IMR-90 (cell line): ENCODE measurements around the gene ZNF521. TPM values are rescaled to one million over a fixed set of nuclear protein-coding genes. Genes with fewer than 3 reads are reported as not detected.

Experiments
- ATAC-seq: fragments of 200-7000 bp; cut with Tn5 transposase; 2 replicates; pipeline ENCODE4 v1.9.1; 2020; ENCODE audit warnings: low read depth, mild to moderate bottlenecking, moderate library complexity
- BruUV-seq: library from RNA; stranded (reverse); fragments of 400-500 nt; replicated peaks from 2 replicates; lab custom pipeline; 2021; lab: Mats Ljungman, UMichigan
- CTCF ChIA-PET: fragments of 300-600 bp; formaldehyde crosslinking; extraction: SDS; loops from one replicate; lab custom pipeline; 2021; ENCODE audit warnings: antibody characterized with exemption; lab: Yijun Ruan, JAX
- POLR2A ChIA-PET: fragments of 300-600 bp; sonication (Branson Sonifier 250); formaldehyde crosslinking; loops from one replicate; lab custom pipeline; 2022; ENCODE audit warnings: antibody characterized with exemption; ENCODE audit not compliant: unreplicated experiment; lab: Charles Lee
- DNase-seq: peaks from one replicate; pipeline ENCODE4 v3.0.0; 2013
- H2AFZ ChIP-seq: replicated peaks from 2 replicates; pipeline ENCODE3; 2013; ENCODE audit warnings: low read length, mild to moderate bottlenecking; ENCODE audit not compliant: poor library complexity
- H2AK5ac ChIP-seq: 2 replicates; pipeline ENCODE4 v1.6.1; 2013; ENCODE audit warnings: low read depth, low read length, inconsistent platforms
- H2AK9ac ChIP-seq: replicated peaks from 2 replicates; pipeline ENCODE3; 2013; ENCODE audit warnings: mild to moderate bottlenecking, low read depth, low read length, moderate library complexity; ENCODE audit not compliant: poor library complexity
- H2BK120ac ChIP-seq: 2 replicates; pipeline ENCODE4 v1.6.1; 2013; ENCODE audit warnings: low read depth, low read length, inconsistent platforms
- H2BK15ac ChIP-seq: 3 replicates; pipeline ENCODE4 v1.6.1; 2013; ENCODE audit warnings: low read depth, low read length, inconsistent platforms
- H2BK20ac ChIP-seq: 2 replicates; pipeline ENCODE4 v1.6.1; 2013; ENCODE audit warnings: low read depth, mild to moderate bottlenecking, inconsistent platforms, low read length, moderate library complexity
- H2BK5ac ChIP-seq: 2 replicates; pipeline ENCODE4 v1.6.1; 2013; ENCODE audit warnings: mild to moderate bottlenecking, low read depth, low read length, inconsistent platforms; ENCODE audit not compliant: poor library complexity, severe bottlenecking
- H3K14ac ChIP-seq: replicated peaks from 2 replicates; pipeline ENCODE4 v1.6.1; 2013; ENCODE audit warnings: low read depth, low read length, inconsistent platforms
- H3K18ac ChIP-seq: 2 replicates; pipeline ENCODE4 v1.6.1; 2013; ENCODE audit warnings: low read depth, low read length, control low read depth
- H3K23ac ChIP-seq: 2 replicates; pipeline ENCODE4 v1.6.1; 2013; ENCODE audit warnings: low read depth, low read length, inconsistent platforms
- H3K27ac ChIP-seq: 2 replicates; pipeline ENCODE4 v1.5.1; 2013; ENCODE audit warnings: mild to moderate bottlenecking, control low read depth, low read length; ENCODE audit not compliant: insufficient read depth
- H3K27me3 ChIP-seq: 2 replicates; pipeline ENCODE4 v1.6.1; 2013; ENCODE audit warnings: low read length; ENCODE audit not compliant: control insufficient read depth, insufficient read depth
- H3K36me3 ChIP-seq: 2 replicates; pipeline ENCODE4 v1.6.1; 2013; ENCODE audit warnings: low read length, mixed read lengths; ENCODE audit not compliant: control insufficient read depth, insufficient read depth
- H3K4ac ChIP-seq: 2 replicates; pipeline ENCODE4 v1.6.1; 2013; ENCODE audit warnings: low read depth, low read length, inconsistent platforms
- H3K4me1 ChIP-seq: 2 replicates; pipeline ENCODE4 v1.6.1; 2013; ENCODE audit warnings: low read length, mixed read lengths; ENCODE audit not compliant: control insufficient read depth, insufficient read depth
- H3K4me2 ChIP-seq: 2 replicates; pipeline ENCODE4 v1.6.1; 2013; ENCODE audit warnings: low read depth, mild to moderate bottlenecking, control low read depth, low read length, moderate library complexity
- H3K4me3 ChIP-seq: 2 replicates; pipeline ENCODE4 v1.5.1; 2013; ENCODE audit warnings: low read depth, mild to moderate bottlenecking, control low read depth, low read length, moderate library complexity; ENCODE audit not compliant: insufficient read depth
- H3K56ac ChIP-seq: 2 replicates; pipeline ENCODE4 v1.6.1; 2013; ENCODE audit warnings: low read length, inconsistent platforms; ENCODE audit not compliant: insufficient read depth; ENCODE audit errors: extremely low read depth
- H3K79me1 ChIP-seq, 2 experiments: 2 replicates each; pipeline ENCODE4 v1.6.1; 2013; ENCODE audit warnings: low read length in 2 of 2, inconsistent platforms in 1 of 2, low read depth in 1 of 2
- H3K9ac ChIP-seq: 2 replicates; pipeline ENCODE4 v1.6.1; 2013; ENCODE audit warnings: low read depth, low read length, control low read depth
- H3K9me1 ChIP-seq: 2 replicates; pipeline ENCODE4 v1.6.1; 2013; ENCODE audit warnings: low read length, inconsistent platforms; ENCODE audit not compliant: insufficient read depth
- H3K9me3 ChIP-seq: 2 replicates; pipeline ENCODE4 v1.6.1; 2013; ENCODE audit warnings: low read length; ENCODE audit not compliant: control insufficient read depth, insufficient read depth
- H4K20me1 ChIP-seq: 2 replicates; pipeline ENCODE4 v1.6.1; 2013; ENCODE audit warnings: low read length, inconsistent platforms; ENCODE audit not compliant: insufficient read depth
- H4K5ac ChIP-seq: 2 replicates; pipeline ENCODE4 v1.6.1; 2013; ENCODE audit warnings: mild to moderate bottlenecking, low read depth, low read length, control low read depth
- H4K8ac ChIP-seq, 2 experiments: 2 replicates each; pipeline ENCODE4 v1.6.1; 2013; ENCODE audit warnings: low read depth in 2 of 2, low read length in 2 of 2, control low read depth in 1 of 2, inconsistent platforms in 1 of 2
- H4K91ac ChIP-seq: 2 replicates; pipeline ENCODE4 v1.6.1; 2013; ENCODE audit warnings: low read depth, low read length, inconsistent platforms; ENCODE audit not compliant: insufficient read depth
- FOS ChIP-seq: fragments of 150-350 bp; IDR thresholded peaks from 2 replicates; pipeline ENCODE4 v1.6.1; 2016; ENCODE audit warnings: low read depth, low read length
- MAFK ChIP-seq: IDR thresholded peaks from 2 replicates; pipeline ENCODE4 v1.6.1; 2012; ENCODE audit warnings: low read depth, low read length, improper control_type of control experiment
- NFE2L2 ChIP-seq: fragments of 150-350 bp; IDR thresholded peaks from 2 replicates; pipeline ENCODE4 v1.6.1; 2016; ENCODE audit warnings: low read depth, mild to moderate bottlenecking, low read length
- POLR2A ChIP-seq: IDR thresholded peaks from 2 replicates; pipeline ENCODE4 v1.6.1; 2012; ENCODE audit warnings: mild to moderate bottlenecking, low read depth, low read length
- RFX5 ChIP-seq: IDR thresholded peaks from 2 replicates; pipeline ENCODE4 v1.8.0; 2012; ENCODE audit warnings: low read depth, mild to moderate bottlenecking, low read length, moderate library complexity
- dilution Hi-C: fragments of 300-500 bp; cut with HindIII; formaldehyde crosslinking; loops from one replicate; pipeline ENCODE4 v1.14.3; 2018; ENCODE audit warnings: low sequenced_read_pairs; ENCODE audit not compliant: unreplicated experiment
- in situ Hi-C: fragments of 300-500 bp; cut with MboI; formaldehyde crosslinking; loops from 3 replicates; pipeline ENCODE4 v1.14.3; 2019; ENCODE audit warnings: low sequenced_read_pairs, inconsistent platforms, mixed read lengths
- intact Hi-C: fragments of 100-400 bp; cut with micrococcal nuclease; formaldehyde crosslinking; loops from 2 replicates; pipeline ENCODE4 v1.10.0; 2022
- polyA plus RNA-seq, 3 experiments: library from polyadenylated mRNA; depleted of rRNA; stranded (reverse); fragments of >200 nt; gene quantifications; 2 replicates each; pipeline ENCODE4 v1.2.3, GENCODE V29; 2012; ENCODE audit warnings: low replicate concordance in 1 of 3
- total RNA-seq: library from RNA; depleted of rRNA; stranded (reverse); fragments of >200 nt; gene quantifications from 2 replicates; pipeline ENCODE4 v1.2.3, GENCODE V29; 2012
- TF ChIP-seq, protein P1 (sequence below): fragments of 150-350 bp; IDR thresholded peaks from 2 replicates; pipeline ENCODE4 v1.6.1; 2017; ENCODE audit warnings: mild to moderate bottlenecking, antibody characterized with exemption, low read length, low read depth
- TF ChIP-seq, protein P2 (sequence below): fragments of 150-350 bp; IDR thresholded peaks from 2 replicates; pipeline ENCODE4 v1.6.1; 2016; ENCODE audit warnings: low read depth, mild to moderate bottlenecking, low read length, moderate library complexity, borderline replicate concordance

ZNF521 gene
- total and polyA plus RNA-seq, 2 of the 4 experiments (the other 2 are of a cell fraction), result 21.5 to 59.3 TPM

GRCh38 chr18:25332002-25332401, 20.0 kb downstream of the ZNF521 start:
- no peak overlapping the region for H2BK120ac ChIP-seq
- peaks cover 24% of the 10 kb centered on the region for H4K20me1 ChIP-seq
- H3K23ac ChIP-seq, result no peak overlapping the region
- no peaks in the 10 kb centered on the region for H3K9me3 ChIP-seq
- no peak overlapping the region for H2AFZ ChIP-seq
- H3K36me3 ChIP-seq, result peaks cover 8% of the 10 kb centered on the region
- H2AK5ac ChIP-seq, result no peak overlapping the region
- no peaks in the 10 kb centered on the region for H3K4me1 ChIP-seq
- peaks cover 29 to 50% of the 10 kb centered on the region in 2 experiments for H3K79me1 ChIP-seq
- H2BK20ac ChIP-seq, result no peak overlapping the region
- no peak overlapping the region for H3K14ac ChIP-seq
- in situ Hi-C loops (no loop called here), dilution Hi-C loops (no loop called here), intact Hi-C loops (no loop called here)
- H3K4me2 ChIP-seq, result no peak overlapping the region
- H2BK5ac ChIP-seq, result no peak overlapping the region
- H3K9ac ChIP-seq, result no peak overlapping the region
- H3K27me3 ChIP-seq, result no peaks in the 10 kb centered on the region
- no peak overlapping the region for H3K27ac ChIP-seq
- no peak overlapping the region for H3K4me3 ChIP-seq
- no peak overlapping the region for H3K4ac ChIP-seq
- H3K18ac ChIP-seq, result no peak overlapping the region
- CTCF ChIA-PET, result interaction anchor here (0.6 kb wide), 2 partner anchors 19 to 666 kb away, joined by 3 read pairs; no protein-coding TSS in a partner anchor
- H4K91ac ChIP-seq, result no peak overlapping the region
- POLR2A ChIA-PET, result no interaction called here
- 0 out of 2 replicates have a peak, but pooled peaks have one; percentile 17 for TF ChIP-seq MAFK
- no peak for TF ChIP-seq RFX5
- no peak for TF ChIP-seq FOS
- TF ChIP-seq, protein P1, sequence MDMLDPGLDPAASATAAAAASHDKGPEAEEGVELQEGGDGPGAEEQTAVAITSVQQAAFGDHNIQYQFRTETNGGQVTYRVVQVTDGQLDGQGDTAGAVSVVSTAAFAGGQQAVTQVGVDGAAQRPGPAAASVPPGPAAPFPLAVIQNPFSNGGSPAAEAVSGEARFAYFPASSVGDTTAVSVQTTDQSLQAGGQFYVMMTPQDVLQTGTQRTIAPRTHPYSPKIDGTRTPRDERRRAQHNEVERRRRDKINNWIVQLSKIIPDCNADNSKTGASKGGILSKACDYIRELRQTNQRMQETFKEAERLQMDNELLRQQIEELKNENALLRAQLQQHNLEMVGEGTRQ, result no peak
- TF ChIP-seq POLR2A, result no peak
- TF ChIP-seq, protein P2, sequence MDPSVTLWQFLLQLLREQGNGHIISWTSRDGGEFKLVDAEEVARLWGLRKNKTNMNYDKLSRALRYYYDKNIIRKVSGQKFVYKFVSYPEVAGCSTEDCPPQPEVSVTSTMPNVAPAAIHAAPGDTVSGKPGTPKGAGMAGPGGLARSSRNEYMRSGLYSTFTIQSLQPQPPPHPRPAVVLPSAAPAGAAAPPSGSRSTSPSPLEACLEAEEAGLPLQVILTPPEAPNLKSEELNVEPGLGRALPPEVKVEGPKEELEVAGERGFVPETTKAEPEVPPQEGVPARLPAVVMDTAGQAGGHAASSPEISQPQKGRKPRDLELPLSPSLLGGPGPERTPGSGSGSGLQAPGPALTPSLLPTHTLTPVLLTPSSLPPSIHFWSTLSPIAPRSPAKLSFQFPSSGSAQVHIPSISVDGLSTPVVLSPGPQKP, result no peak
- 0 out of 2 replicates have a peak, but pooled peaks have one; percentile 11 for TF ChIP-seq NFE2L2
- no peak overlapping the region for H2BK15ac ChIP-seq
- no peak overlapping the region for H3K56ac ChIP-seq
- no peak overlapping the region for H2AK9ac ChIP-seq
- H4K8ac ChIP-seq, result no peak overlapping the region
- ATAC-seq, result no peak
- no peak overlapping the region for H4K5ac ChIP-seq
- BruUV-seq, result no TSS peak
- peak; percentile 23 for DNase-seq
- peaks cover 5% of the 10 kb centered on the region; the same call in 1 of the 2 replicates for H3K9me1 ChIP-seq
